HL-60 (cell line): ENCODE measurements around the gene DIP2A.

Experiments
- POLR2AphosphoS5 ChIP-seq: IDR thresholded peaks from 2 replicates; pipeline ENCODE4 v1.6.1; 2012; ENCODE audit warnings: low read depth
- TF ChIP-seq, protein P1 (sequence below): IDR thresholded peaks from one replicate; pipeline ENCODE4 v1.5.1; 2011; ENCODE audit warnings: low read length, control low read depth, inconsistent platforms; ENCODE audit not compliant: insufficient read depth

DNA sequence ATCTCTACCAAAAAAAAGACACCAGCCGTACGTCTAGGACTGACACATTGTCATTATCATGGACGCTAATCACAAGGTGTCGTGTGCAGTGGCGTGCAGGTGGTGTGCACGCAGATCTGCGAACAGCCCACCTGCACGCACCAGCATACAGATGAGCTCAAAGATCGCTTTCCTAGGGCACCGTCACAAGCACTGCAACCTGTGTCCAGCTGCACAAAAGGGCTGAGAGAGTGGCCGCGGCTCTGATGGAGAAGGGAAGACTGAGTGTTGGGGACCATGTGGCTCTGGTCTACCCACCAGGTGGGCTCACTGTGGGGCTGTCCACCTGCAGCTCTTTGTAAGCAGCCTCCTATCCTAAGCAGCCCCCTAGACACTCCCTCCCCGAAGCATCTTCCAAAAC lies 95.3 kb downstream of the DIP2A start:
- TF ChIP-seq, protein P1, sequence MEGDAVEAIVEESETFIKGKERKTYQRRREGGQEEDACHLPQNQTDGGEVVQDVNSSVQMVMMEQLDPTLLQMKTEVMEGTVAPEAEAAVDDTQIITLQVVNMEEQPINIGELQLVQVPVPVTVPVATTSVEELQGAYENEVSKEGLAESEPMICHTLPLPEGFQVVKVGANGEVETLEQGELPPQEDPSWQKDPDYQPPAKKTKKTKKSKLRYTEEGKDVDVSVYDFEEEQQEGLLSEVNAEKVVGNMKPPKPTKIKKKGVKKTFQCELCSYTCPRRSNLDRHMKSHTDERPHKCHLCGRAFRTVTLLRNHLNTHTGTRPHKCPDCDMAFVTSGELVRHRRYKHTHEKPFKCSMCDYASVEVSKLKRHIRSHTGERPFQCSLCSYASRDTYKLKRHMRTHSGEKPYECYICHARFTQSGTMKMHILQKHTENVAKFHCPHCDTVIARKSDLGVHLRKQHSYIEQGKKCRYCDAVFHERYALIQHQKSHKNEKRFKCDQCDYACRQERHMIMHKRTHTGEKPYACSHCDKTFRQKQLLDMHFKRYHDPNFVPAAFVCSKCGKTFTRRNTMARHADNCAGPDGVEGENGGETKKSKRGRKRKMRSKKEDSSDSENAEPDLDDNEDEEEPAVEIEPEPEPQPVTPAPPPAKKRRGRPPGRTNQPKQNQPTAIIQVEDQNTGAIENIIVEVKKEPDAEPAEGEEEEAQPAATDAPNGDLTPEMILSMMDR = no peak
- TF ChIP-seq POLR2AphosphoS5 = no peak
